ENCODE measurements around the gene MREG.
"Not testable (repeated sequence)": the region's sequence is repeated elsewhere in the genome, so short reads cannot be mapped to it uniquely, and the experiment has no call there.

MREG gene

DNA sequence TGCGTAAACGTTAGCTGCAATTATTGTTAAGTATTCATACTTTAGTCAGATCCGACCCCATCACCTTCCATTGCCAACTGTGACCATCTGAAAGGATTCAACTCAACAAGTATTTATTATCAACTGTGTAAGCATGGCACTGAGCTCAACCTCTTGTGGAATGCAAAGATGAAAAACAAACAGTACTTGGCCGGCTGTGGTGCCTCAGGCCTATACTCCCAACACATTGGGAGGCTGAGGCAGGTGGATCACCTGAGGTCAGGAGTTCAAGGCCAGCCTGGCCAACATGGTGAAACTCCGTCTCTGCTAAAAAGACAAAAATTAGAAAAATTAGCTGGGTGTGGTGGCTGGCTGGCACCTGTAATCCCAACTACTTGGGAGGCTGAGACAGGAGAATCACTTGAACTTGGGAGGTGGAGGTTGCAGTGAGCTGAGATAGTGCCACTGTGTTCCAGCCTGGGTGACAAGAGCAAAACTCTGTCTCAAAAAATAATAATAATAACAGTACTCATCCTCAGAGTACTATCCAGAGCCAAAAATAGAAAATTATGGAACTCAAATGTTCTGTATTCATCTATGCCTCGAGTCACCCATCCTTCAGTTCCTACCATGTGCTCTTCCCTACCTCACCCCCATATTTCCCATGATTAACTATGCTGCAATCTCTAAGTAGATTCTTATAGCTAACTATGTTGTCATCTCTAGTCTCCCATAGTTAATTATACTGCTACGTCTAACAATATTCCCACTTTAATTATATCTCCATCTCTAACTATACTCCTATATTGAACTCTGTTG lies 8.6 kb upstream of the MREG start:
- DNase-seq (ENCODE audit: low read depth), result no peak

DNA sequence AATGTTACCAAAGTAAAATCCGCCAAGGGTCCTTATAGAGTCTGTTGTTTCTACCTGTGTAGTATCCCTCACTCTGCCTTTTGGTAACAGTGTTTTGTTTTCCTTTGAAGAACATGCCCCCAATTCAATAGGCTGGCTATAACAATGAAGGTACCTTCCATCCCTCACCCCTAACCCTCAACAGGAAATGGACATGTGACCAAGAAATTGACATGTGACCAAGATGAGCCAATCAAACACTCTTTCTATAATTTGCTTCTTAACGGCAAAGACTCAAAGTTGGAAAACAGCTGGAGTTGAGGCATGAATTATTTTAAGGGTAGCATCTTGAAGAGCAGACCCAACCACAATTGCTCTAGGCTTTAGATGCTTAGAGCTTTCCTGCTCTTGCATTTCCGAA lies 5.4 kb upstream of the MREG start:
- no peak for DNase-seq (ENCODE audit: low read depth)

DNA sequence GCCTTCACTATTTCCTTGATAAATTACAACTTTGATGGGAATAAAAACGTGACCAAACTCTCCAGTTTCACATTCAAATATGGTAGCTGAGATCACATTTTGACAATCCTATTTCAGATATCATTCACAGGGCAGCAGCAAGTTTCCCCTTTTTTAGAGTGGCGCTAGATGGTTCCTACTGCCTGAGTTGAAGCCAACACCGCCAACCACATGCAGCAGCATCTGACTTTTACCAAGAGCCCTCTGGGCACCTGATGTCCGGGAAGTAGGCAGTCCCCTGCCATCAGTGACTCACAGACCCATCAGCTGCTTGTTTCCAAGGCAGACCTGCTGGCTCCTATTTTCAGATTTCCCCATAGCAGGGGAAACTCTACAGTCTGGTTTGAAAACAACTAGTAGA lies 4.0 kb upstream of the MREG start:
- no peak for DNase-seq (ENCODE audit: low read depth)

GRCh38 chr2:216016581-216016980 lies 3.2 kb upstream of the MREG start:
- DNase-seq (ENCODE audit: low read depth), result no peak

DNA sequence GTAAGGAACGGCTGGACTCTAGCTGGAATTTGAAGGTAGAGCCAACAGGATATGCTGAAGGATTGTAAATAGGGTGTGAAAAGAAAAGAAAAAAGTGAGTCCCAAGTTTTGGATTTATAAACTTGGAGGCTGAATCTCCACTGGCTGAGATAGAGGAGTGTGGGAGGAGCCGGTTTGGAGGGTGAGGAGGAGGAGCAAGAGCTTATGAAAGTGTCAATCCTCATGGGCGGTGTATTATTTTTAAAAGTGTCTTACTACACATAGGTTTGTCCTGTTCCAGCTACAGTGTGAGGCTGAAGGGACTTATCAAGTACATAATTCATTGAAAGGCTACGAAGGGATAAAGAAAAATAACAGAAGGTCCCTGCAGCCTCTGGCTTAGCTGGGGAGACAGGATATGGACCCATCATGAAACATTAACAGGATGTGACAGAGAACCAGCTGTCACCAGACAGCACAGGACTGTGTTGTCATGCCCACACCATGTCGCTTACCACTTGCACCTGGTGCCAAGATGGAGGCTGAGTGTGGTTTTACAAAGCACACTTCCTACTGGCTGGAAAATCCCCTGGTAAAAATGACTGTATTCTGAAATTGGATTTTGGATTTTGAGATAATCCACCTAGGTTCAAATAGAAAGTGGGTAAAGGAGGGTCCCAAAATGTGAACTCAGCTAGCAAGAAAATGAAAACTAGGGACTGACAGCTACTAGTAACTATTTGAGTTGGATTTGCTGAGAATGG lies 2.5 kb upstream of the MREG start:
- DNase-seq (ENCODE audit: low read depth), result no peak

- no peak for DNase-seq (ENCODE audit: low read depth)
These were observed 1.6 kb upstream of the MREG start for GRCh38 chr2:216014986-216015385.

- DNase-seq (ENCODE audit: low read depth), result no peak
These were observed 655 bp upstream of the MREG start for GRCh38 chr2:216014006-216014405.

DNA sequence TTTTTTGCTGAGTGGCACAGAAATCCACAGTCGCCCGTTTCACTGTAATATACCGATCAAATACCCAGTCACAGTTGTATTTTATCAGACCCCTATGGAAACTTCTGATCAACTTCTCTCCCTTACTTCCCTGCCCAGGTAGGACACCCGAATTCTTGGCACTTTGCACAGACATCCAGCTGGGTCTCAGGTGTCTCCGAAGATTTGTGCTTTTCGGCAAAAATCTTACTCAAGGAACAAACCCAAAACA lies 596 bp downstream of the MREG start:
- no peak for DNase-seq (ENCODE audit: low read depth)

DNA sequence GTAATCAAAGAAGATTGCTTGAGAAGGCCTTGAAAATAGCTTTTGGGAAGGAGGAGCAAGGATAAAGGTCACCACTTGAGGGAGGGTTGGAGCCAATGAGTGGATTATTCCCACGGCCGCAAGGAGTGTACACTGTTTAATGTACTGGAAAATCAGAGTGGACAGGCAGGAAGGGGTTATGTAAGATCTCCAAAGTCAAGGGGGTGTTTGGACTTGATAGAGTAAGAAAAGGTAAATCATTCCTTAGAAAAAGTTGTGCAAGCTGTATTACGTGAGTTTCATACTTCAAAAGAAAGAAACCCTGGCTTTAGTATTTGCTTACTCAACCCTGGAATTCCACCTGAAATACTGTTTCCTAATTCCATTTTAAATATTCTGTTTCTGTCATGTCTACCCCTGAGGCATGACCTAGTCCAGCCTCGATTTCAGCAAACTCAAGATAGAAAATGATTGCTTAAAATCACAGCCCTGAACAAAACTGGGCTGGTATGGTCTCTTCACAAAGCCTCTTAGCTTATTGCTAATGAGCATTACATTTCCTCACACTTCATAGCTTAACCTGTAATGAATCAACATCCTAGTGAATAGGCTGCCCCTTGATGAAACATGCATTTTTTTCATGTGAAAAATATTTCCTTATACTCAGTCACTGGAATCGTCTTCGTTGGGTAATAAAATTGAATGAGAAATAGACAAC lies 1.1 kb downstream of the MREG start:
- no peak for DNase-seq (ENCODE audit: low read depth)

DNA sequence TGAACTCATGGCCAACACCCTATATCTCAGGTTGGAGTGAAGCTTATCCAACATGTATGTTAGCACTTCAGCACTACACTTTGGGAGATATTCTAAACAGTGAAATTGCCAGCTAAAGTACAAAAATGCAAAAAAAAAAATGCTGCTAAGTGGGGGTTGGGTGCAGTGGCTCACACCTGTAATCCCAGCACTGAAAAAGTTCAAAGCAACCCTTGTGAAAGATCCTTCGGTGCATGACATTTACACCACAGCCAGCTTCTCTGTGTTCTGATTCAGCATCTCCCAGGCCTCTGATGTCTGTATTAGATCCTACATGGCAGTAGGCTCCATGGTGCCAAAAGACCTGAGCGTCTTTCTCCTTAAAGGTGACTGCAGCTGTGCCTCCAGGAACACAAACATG lies 4.1 kb downstream of the MREG start:
- DNase-seq (ENCODE audit: low read depth), result not testable (repeated sequence)

DNA sequence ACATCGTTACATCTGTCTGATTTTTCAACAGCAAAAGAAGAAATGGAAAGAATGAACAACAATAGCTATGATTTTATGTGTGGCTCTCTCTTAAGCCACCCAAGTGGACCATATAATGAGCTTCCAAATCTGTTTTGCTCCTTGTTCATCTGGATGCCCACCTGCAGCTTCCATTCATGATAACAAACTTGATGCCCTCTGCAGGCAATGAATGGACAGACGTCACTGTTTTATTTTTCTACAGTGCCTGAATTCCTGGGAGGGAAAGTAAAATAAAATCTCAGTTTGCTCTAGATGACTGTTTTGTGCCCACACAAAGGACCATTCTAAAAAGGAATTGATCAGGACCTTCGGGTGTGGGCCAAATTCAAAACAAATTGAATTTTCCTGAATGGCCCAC lies 5.0 kb downstream of the MREG start:
- DNase-seq (ENCODE audit: low read depth), result no peak

DNA sequence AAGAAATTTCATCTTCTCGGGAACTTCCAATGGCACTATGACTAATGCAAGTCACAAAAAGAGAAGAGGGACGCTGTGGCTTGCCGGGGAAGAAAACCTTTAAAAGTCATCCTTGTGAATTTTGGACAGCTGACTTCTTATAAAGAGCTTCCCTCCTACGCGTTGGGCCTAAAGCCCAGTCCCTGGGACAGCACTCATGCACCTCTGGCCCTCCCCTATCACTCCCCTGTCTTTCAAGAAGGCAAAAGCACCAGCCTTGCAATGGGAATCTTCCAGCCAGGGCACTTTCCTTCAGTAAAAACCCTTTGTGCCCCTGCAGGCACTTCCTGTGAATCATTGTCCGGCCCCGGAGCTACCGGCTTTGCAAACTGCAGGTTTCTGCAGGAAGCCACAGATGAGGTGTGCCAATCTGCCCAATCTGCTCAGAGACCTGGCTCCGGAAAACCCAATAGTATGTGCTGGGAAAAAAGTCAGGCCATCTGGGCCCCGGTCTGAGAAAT lies 7.1 kb downstream of the MREG start:
- no peak for DNase-seq (ENCODE audit: low read depth)

GRCh38 chr2:216004697-216005283 lies 8.6 kb downstream of the MREG start:
- no peak for DNase-seq (ENCODE audit: low read depth)

- no peak for DNase-seq (ENCODE audit: low read depth)
These were observed 9.3 kb downstream of the MREG start for GRCh38 chr2:216003876-216004696.

DNA sequence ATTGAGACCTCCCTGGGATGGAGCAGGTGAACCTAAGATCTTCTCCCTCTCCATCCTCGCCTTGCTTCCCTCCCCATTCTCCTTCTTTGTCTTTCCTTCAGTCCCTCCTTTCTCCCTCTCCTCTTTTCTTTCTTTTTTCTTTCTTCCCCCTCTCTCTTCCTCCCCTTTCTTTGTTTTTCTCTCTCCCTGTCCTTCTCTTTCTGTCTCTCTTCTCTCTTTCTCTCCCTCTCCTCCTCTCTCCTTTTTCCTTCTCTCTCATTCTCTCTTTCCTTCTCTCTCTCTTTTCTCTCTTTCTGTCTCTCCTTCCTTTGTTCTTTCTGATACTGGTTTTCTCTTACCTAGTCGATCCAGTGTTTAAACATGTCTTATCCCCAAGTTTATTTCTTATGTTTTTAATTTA lies 10.7 kb downstream of the MREG start:
- no peak for DNase-seq (ENCODE audit: low read depth)

DNA sequence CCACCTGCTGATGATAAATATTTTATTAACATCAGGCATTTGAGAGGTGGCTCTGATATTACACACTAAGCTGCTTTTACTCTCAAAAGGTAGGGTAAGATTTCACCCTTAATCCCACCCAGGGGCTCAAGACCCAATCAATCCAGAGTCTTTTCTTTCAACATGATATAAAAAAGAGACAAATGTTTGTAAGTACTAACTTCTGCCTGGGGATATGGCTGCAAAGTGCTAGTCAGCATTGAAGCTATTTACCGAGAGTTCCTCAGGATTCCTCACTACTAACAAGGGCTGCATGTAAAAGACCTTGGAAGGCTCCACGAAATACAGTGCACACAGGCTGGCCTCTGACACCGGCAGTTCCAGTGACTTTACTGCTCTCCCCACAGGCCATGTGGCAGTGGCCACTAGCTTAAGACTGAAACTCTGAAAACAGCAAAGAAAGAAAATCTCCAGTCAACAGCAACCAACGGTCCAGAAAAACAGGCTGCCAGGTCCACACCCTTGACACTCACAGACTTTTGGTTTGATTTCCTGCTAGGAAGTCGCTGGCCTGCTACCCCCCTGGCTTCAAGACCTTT lies 11.2 kb downstream of the MREG start:
- no peak for DNase-seq (ENCODE audit: low read depth)

- DNase-seq (ENCODE audit: low read depth), result no peak
These were observed 11.9 kb downstream of the MREG start for GRCh38 chr2:216001216-216002100.

GRCh38 chr2:215998636-215999035 lies 14.7 kb downstream of the MREG start:
- DNase-seq (ENCODE audit: low read depth), result no peak

- DNase-seq (ENCODE audit: low read depth), result no peak
These were observed 16.1 kb downstream of the MREG start for GRCh38 chr2:215997219-215997618.

- no peak for DNase-seq (ENCODE audit: low read depth)
These were observed 18.4 kb downstream of the MREG start for GRCh38 chr2:215994911-215995310.
